Measurements from ENCODE around the gene CDH12.
"Not testable (repeated sequence)": the region's sequence is repeated elsewhere in the genome, so short reads cannot be mapped to it uniquely, and the experiment has no call there.

The CDH12 gene

DNA sequence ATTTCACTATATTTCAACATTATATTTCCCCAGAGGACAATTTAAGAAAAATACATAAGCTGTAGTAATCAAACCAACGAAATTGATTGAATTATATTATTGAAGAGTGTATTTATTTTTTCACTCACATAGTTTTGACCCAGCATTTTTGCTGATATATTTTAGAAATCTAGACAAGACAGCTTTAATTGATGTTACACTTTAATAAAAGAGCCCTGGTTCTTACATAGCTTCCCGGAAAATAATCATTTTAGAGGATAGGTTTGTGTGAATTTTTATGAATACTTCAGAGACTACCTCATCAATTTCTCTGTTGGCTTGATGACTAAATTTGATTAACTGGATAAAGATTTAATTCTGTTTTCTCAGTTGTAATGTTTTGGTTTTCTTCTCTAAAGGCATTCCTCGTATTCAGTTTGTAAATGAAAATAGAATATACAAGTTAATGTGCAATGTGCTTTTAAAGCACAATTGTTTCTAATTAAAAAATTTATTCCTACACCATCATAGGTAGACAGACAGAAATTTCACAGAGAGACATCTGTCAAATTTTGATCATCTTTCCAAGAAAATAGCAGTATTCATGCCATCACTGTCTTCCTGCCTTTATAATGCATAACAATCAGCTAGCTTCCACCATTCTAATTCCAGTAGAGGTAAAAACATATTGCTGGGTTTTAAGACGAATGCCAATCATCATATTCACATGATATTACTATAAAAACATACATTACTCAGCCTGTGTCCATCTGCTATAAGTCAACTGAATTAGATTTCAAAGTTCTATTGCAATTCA is 441.4 kb downstream of the CDH12 start:
- no peak for FAIRE-seq

DNA sequence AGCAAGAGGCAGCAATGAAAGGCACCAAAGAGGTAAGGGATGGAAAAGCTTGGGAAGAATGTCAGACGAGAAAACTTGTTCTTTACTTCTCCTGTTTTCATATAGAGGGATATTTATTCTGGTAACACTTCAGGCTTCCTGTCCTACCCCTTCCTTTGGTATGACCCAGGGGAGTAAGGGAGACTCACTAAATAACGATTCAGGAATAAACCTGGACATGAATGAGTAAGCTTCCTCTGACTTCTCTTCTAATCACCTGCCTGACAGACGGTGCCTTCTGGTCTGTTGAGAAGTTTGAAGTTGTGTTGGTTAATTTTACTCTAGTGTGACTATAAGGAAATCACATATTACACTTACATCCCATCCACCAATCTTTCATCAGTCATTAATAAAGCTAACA is 461.2 kb downstream of the CDH12 start:
- FAIRE-seq = no peak

DNA sequence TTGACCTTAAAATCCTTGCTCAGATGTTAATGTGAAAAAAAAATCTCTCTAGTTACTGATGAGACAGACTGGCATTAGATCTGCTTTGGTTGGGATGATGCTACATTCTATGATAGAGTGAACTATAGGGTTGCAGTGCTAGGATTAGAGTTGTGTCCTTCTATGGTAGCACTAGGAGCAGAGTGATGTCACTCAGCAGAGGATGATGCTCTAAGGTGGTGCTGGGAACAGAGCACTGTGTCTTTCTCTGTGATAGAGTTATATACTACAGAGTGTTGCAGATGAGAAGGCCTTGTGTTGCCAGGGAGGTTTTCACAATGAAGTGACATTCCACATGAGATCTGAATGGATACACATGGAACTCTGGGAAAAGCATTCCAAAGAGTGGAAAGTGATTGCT is 462.3 kb downstream of the CDH12 start:
- no peak for FAIRE-seq

DNA sequence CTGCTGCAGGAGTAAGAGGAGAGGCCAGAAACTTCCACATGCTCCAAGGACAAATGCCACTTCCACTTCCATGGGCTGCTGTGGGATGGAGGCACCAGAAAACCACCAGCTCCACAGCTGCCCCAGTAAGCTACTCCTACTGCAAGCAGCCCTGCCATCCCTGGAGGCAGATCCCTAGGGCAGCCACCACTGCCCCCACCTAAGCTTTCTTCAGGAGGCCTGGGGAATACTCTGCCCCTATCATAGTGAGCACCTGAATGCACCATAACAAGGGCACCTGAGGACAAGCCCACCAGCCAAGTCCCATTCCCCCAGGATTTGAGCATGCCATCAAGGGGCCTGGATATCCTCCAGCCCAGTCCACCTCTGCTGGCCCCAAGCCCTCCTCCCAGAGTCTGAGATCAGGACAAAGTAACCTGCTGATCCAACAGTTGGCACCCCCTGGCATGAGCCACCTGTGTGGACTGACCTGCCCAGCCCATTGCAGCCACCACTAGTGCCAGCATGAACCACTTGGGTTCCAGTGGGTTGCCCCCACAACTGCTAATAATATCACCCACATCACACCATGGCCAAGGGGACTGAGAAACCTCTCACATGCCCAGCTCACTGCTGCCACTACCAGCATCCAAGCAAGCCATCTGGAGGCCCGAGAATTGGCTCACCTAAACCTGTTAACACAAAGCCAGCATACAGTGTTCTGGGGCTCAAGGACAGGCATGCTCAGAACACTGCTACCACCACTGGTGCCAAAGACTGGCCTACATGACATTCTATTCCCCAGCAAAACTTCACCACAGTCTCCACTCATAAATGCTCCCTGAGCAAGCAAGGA is 480.1 kb downstream of the CDH12 start:
- FAIRE-seq = no peak

DNA sequence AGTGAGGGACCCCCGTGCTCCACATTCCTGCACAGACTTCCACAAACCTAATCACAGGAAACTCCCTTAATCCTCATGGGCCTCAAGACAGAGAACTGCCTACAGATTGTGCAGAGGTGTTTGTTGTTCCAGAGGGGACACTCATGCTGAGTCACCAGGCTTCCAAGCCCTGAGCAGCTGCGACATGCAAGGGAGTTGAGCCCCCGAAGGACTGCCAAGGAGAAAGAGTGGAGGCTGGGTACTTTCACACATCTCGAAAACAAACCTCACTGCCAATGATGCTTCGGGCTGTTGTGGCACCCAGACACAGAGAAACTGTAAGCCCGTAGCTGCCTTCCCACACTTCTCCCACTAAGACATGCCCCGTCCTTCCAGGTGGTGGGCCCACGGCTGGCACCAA is 480.8 kb downstream of the CDH12 start:
- FAIRE-seq = no peak

DNA sequence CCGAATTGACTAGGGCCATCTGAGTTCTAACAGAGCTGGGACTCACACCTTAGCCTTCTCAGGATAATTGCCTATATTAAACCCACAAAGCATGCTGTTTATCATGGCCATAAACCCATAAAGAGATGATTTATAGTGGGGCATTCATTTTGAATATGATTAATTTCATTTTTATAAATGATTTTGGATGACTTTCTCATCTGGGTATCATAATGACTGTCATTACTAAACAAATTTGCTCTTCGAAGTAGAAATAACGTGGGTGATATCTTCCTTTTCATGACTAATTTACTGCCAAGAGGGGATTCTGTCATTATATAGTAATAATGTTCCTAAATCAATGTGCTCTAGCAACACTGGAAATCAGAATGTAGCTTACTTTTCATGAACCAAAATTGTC is 498.2 kb downstream of the CDH12 start:
- FAIRE-seq = no peak

DNA sequence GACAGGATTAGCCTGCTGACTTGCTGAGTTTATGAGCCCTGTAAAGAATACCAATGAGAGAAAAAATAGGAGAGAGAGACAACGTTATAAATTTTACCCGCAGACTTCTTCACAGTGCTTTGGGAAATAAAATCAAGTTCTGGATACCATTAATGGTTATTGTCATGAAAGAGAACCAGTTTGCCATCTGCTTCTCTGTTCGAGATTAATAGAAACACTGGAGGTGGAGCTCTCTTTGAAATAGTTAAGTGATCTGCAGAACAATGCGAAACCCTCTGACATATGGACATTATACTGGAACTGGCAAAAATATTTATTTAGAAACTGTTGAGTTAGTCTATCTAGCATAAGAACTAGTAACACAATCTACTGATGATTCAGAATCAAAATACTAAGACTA is 500.7 kb downstream of the CDH12 start:
- no peak for FAIRE-seq

DNA sequence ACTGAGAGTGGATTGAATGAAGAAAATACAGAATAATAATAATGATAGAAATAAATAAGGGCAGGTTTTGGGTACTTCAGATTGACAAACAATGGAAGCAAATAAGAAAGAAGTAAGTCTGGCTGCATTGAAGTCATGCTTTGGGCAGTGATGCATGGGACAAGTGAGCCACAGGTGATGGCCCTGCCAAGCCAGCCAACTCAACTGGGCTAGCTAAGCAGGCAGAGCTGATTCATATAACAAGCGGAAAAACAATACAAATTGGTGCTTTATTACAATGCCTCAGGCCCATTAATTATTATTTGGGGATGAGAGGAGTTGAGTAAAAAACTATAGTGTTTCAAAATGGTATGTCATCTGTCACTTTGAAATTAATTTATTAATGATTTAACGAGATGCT is 502.0 kb downstream of the CDH12 start:
- FAIRE-seq = no peak

DNA sequence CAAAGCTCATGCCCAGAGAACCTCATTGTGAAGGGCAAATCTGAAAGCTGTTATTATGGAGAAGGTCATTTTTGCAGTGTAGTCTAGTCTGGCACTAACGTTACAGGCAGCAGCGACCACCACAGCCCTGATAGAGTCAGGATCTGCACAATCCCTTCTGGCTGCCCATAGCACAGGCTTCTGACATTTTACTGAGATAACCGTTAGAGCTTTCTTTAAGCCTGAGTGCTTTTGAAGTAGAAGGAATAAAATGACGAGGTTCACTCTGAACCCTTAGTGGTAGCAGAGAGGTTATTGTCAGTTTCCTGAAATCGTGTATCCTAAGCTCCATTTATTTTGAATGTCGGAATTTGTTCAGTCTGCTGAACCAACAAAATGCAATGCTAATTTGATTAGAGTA is 505.1 kb downstream of the CDH12 start:
- FAIRE-seq = no peak

DNA sequence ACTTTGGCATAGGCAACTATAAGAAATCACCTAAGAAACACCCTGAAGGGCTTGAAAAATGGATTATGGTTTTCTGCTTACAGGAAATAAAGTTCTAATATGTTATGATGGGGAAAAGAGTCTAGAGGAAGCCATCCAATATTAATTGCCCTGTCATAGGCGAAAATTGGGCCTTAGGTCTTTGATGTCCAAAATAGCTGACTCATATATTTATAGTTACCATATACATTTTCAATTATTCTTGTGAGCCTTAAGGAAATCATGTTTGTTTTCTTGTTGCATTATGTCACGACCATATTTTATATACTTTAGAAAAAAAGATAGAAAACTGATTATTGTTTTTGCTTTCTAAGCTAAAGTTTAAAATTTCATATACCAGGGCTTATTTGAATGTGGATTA is 509.1 kb downstream of the CDH12 start:
- no peak for FAIRE-seq

DNA sequence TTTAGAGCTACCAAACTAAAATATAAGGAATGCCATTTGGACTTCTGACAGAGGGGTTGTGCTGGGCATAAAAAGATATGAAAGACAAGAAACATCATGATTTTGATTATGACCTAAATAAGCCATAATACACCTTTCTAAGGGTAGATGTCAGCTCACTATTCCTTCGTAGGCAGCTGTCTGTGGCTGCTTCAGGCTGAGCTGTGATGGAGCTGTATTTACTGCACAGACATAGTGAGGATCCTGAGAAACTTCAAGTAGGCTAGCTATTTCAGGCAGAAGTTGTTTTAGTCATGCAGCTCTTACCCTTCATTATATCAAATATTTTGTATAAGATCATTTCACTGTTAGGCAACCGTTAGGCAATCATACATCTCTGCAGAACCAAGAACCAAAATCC is 511.7 kb downstream of the CDH12 start:
- no peak for FAIRE-seq

DNA sequence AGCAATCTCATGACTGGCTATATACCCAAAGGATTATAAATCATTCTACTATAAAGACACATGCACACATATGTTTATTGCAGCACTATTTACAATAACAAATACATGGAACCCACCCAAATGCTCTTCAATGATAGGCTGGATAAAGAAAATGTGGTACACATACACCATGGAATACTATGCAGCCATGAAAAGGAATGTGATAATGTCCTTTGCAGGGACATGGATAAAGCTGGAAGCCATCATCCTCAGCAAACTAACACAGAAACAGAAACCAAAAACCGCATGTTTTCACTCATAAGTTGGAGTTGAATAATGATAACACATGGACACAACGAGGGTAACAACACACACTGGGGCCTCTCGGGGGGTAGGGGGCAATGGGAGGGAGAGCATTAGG is 520.2 kb downstream of the CDH12 start:
- FAIRE-seq = not testable (repeated sequence)

DNA sequence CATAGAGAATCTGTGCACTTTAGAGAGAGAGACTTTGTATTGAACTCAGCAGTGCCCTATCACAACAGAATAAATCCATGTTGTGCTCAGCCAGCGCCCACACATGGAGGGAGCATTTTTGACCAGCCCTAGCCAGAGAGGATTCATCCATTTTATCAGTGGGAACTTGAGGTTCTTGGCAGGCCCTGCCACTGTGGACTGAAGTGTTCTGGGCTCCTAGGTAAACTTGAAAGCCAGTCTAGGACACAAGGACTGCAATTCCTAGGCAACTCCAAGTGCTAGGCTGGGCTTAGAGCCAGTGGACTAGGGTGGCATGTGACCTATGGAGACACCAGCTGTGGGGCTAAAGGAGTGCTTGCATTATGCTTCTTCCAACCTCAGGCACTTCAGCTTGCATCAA is 523.5 kb downstream of the CDH12 start:
- FAIRE-seq = no peak

DNA sequence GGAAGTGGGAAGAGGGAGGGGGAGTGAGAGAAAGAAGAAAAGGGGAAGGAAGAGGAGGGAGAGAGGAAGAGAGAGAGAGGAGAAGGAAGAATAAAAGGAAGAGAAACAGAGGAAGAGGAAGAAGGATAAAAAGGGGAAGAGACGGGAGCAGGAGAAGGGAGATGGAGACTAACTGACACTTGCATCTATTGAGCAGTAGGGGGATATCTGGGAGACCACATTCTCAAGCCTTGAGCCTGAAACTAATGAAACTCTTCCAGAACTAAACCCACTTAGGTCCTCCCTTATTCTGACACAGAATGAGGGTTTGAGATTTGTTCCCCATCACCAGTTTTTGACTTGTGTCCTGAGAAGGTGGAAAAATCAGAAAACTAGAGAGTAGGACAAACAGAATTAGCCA is 533.3 kb downstream of the CDH12 start:
- no peak for FAIRE-seq

DNA sequence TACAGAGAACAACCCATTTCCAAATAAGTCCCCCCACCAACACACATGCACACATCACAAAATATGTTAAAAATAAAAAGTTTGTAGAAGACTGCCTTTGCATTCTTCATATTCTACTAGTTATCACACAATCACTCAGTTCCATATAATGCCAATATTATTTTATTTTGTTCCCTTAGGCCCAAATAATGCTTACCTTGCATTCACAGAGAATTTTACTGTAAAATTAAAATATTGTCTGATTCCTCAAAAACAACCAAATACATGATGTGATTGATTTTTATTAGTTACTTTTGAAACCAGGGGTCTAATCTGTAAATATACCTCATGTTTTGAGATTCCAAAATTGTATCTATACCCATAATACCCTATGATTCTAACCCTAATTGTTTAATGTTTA is 536.9 kb downstream of the CDH12 start:
- FAIRE-seq = no peak

DNA sequence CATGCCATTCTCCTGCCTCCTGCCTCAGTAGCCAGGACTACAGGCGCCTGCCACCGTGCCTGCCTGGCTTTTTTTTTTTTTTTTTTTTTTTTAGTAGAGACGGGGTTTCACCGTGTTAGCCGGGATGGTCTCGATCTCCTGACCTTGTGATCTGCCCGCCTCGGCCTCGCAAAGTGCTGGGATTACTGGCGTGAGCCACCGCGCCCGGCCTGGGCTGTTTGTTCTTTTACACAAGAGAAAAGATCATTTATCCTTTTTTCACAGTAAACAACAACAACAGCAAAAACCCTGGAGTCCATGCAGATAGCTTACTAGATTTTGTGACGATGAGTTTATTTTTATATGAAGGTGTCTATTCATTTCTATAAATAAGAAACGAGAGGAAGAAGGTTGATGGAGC is 538.1 kb downstream of the CDH12 start:
- not testable (repeated sequence) for FAIRE-seq

DNA sequence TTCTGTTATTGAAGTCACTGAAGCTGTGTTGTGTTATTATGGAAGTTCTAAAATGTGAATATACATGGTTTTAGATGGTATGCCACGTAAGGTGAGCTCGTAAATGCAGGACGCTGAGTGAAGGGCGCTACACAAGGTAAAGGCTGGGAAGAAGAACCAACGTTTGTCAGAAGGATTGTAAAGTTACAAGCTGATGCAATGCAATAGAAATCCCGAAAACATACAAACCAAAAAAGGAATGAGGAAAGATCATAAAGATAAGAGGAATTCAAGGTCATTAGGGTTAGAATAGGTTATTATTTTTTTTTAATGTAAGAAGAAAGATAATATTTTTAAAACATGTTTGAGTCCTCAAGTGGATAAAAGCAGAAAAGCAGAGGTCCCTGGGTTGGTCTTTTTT is 538.6 kb downstream of the CDH12 start:
- no peak for FAIRE-seq

DNA sequence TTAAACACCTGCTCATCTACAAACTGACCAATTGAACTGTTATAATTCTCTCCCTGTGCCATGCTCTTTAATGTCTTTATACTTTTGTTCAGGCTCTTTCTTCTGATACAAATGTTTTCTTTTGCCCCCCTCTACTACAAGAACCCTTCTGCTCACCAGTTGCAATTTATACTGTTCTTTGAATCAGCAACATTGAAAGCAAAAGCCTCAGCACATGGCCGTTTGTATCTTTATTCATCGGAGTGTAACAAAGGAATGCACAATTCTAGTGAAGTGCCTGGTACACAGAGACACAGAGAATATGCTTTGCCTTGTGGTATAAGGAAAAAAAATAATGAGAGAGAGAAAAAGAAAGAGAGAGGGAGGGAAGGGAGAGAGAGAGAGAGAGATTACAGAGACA is 547.1 kb downstream of the CDH12 start:
- FAIRE-seq = no peak

DNA sequence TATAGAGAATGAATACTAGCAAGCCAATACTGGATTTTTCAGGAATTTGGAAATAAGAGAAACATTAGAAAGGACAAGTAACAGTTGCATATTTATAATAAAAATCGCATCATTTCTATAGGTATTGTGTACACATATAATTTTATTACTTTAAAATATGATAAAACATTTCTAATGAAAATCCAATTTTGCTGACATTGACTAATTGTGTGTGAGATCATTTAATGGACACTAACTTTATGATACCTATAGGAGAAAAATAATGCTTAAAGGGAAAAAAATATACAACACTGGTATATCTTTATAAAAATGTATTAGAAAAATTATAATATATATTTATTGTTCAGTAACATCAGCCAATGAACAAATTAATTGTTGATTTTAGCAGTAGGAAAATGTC is 557.3 kb downstream of the CDH12 start:
- no peak for FAIRE-seq

DNA sequence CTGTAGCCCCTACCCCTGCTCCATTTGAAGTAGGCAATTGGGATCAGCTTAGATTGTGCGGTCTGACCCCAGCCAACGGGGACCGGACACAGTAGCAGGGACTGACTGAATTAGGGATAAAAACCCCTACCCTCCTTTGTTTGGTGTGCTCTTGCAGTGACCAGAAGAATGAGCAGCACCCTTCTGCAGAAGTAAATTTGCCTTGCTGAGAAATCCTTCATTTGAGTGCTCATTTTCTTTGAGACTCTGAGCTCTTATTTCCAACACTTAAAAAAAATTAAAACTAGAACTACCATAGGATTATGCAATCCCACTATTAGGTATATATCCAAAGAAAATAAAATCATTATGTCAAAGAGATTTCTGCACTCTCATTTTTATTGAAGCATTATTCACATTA is 560.0 kb downstream of the CDH12 start:
- no peak for FAIRE-seq

DNA sequence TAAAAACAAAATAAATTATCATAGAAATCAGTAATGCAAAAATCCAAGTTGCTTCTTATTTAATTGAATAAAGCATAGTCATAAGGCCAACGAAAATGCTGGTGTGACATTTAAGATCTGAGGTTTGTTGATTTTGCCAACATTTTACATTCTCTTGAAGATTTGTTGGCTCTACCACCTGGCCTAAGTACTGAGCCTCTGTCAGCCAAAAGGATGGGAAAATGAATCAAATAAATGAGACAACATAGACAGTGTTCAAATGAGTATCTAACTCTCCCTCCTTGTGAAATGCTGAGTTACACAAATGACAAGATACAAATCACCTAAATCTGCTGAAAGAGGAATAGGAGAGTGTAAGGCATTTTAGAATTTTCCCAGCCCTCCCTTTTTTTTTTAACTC is 575.0 kb downstream of the CDH12 start:
- no peak for FAIRE-seq

DNA sequence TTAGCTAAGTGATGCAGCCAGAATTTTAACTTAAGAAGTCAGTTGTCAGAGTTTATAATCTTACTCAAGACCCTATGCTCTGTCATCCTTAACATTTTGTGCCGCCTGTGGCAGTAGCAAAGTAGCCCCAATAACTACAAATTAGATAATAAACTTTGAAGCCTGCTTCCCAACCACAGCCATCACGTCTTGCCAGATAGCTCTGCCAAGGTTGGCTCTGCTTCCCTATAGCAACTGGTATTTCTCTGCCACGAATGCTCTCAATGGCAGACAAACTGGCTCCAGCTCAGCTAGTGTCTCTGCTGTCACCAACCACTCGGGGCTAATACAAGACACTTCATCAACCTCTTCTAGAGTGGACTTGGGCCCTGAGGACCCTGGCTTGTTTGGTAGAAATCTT is 576.1 kb downstream of the CDH12 start:
- no peak for FAIRE-seq

DNA sequence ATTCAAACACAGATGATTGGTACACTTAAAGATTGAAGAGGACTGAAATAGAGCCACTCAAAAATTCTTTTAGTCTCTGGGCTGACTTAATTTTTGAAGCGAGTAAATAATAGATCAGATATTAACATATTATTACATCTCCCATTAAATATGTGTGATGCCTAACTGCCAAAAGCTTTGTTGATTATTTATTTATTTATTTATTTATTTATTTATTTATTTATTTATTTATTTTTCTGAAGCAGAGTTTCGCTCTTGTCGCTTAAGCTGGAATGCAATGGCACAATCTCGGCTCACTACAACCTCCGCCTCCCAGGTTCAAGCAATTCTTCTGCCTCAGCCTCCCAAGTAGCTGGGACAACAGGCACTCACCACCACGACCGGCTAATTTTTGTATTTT is 587.3 kb downstream of the CDH12 start:
- FAIRE-seq = not testable (repeated sequence)

DNA sequence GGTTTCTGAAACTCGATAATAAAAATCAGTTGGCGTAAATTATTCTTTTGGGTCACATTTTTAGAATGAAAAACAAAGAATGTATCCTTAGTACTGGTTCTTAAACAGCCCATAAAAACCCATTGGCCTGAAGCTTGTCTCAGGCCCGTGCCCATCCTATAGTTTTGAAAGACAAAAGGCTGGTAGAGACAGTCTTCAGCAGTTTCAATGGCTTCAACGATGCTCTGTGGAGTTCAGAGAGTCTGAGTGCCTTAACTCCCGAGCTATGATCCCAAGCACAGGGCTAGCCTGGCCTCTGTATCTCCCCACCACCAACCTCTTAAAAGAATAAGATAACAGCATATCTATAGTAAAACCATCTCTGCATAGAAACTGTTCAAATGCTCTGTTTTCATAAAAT is 595.0 kb downstream of the CDH12 start:
- no peak for FAIRE-seq

DNA sequence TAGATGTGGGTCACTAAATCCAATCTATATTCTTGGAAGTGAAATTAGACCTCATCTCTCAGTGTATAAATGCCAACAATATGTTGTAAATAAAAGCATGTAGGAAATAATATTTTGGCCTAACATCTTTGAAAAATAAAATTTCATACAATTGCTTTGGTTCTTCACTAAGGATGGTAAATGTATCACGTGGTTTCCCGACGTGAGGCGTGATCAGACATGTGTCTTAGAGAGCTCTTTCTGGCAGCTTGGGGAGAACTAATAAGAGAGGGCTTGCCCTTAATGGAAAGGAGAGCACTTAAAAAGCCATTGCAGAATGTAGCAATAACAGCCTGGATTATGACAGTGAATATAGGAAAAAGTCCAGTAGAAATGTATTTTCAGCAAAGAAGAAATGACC is 602.6 kb downstream of the CDH12 start:
- FAIRE-seq = no peak
